GM18870 (cell line): ENCODE measurements around the gene EHBP1L1.
"Not testable (repeated sequence)": the region's sequence is repeated elsewhere in the genome, so short reads cannot be mapped to it uniquely, and the experiment has no call there.

ENCODE experiments used
- ATAC-seq: cut with Tn5 transposase; IDR thresholded peaks from one replicate; pipeline ENCODE4 v1.9.1; 2021; ENCODE audit warnings: moderate library complexity; ENCODE audit not compliant: unreplicated experiment

EHBP1L1 gene

DNA sequence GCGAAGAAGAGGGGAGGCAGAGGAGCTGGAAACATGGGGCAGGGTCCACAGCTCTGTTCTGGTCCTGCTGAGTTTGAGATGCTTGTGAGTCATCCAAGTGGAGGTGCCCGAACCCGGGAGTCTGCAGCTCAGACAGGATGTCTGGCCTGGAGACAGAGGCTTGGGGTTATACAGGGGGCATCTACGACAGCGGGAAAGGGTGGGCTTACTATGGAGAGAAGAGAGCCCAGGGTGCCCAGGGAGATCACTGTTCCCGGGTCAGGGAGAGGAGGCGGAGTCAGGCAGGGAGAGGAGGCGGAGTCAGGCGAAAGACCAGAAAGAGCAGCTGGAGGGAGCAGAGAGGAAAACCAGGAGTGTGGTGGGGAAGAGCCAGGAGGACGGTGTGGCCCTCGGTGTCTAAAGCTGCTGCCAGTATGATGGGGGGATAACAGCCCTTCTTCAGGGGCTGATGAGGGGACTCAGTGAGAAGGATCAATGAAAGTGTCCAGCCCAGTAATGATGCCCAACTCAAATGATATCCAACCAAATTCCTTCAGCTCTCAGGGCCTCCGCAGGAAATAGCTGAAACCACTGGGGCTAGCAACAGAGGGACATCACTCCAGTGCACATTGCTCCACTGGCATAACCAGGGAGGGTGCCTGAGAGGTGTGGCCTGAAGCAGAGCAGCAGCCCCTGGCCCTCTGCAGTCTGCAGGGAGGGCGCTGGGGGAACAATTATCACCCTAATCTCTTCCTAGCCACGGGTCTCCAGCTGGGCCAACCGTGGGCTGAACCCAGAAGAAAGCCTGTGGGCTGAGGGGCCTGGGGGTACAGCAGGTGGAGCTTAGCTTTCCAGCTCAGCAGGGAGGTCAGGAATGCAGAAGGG, 15.1 kb upstream of the EHBP1L1 start:
- ATAC-seq = no peak

DNA sequence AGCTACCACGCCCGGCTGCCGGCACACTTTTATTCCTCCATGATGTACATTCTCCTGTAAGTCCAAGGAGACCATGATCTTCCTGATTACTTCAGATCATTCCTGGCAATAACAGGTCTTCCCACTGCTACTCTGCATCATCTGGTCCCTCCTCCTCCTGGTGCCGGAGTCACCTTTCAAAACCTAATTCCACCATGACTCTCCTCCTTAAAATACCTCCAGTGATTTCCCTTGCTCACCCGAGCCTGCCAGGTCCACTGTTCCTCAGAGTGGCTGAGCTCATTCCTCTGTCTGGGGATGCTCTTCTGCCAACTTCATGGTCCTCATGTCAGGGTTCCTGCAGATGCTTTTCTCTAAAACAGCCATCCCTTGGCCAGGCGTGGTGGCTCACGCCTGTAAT, 13.8 kb upstream of the EHBP1L1 start:
- no peak for ATAC-seq

GRCh38 chr11:65562788-65563187, 13.1 kb upstream of the EHBP1L1 start:
- no peak for ATAC-seq

GRCh38 chr11:65563601-65564000, 12.3 kb upstream of the EHBP1L1 start:
- ATAC-seq = no peak

GRCh38 chr11:65564879-65565559, 10.8 kb upstream of the EHBP1L1 start:
- ATAC-seq = not testable (repeated sequence)

GRCh38 chr11:65565624-65566453, 10.0 kb upstream of the EHBP1L1 start:
- ATAC-seq = no peak

GRCh38 chr11:65569164-65569972, 6.5 kb upstream of the EHBP1L1 start:
- no peak for ATAC-seq

GRCh38 chr11:65569973-65570918, 5.6 kb upstream of the EHBP1L1 start, which contains the start of gene ZNRD2:
Gene ZNRD2, plus strand, starts transcription at chr11:65570477. Its CDS starts 15 bp downstream, at chr11:65570492.
- peak; percentile 58 for ATAC-seq

DNA sequence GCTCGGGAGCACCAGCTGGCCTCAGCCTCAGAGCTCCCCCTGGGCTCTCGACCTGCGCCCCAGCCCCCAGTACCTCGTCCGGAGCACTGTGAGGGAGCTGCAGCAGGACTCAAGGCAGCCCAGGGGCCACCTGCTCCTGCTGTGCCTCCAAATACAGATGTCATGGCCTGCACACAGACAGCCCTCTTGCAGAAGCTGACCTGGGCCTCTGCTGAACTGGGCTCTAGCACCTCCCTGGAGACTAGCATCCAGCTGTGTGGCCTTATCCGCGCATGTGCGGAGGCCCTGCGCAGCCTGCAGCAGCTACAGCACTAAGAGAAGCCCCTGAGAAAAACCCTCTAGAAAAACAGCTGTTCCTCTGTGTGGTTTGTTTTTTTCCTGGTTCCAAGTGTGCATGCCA, 4.4 kb upstream of the EHBP1L1 start:
- no peak for ATAC-seq

- ATAC-seq = no peak
Measured at GRCh38 chr11:65571940-65572339, 3.9 kb upstream of the EHBP1L1 start.

- no peak for ATAC-seq
Measured at GRCh38 chr11:65572356-65573051, 3.3 kb upstream of the EHBP1L1 start, which contains the start of gene FAM89B. Gene FAM89B, plus strand, starts transcription at chr11:65572538. Its CDS starts 132 bp downstream, at chr11:65572670.

DNA sequence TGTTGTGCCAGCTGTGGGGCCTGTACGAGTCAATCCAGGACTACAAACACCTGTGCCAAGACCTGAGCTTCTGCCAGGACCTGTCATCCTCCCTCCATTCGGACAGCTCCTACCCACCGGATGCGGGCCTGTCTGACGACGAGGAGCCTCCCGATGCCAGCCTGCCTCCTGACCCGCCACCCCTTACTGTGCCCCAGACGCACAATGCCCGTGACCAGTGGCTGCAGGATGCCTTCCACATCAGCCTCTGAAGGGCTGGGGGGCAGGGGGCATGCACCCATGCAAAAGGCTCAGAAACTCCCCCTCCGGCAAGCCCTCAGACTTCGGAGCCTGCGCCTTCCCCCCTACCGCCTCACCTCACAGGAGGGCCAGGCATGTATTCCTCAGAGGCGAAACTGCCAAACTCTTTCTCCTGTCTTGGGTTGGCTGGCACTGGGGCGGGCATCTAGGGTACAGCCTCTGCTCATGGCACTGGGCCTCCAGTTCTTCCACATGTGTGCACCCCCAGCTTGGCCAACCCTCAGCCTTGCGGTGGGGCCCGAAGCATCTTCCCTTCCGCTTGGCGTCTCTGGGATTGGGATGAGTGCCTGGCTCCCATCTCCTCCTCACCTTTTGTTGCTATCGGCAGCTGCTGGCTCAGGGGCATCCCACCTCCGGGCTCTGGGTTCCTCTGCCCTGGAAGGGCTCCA, 2.3 kb upstream of the EHBP1L1 start:
- no peak for ATAC-seq

GRCh38 chr11:65574109-65574810, 1.6 kb upstream of the EHBP1L1 start:
- peak; percentile 19 for ATAC-seq

- no peak for ATAC-seq
Measured at GRCh38 chr11:65574811-65575567, 864 bp upstream of the EHBP1L1 start.

DNA sequence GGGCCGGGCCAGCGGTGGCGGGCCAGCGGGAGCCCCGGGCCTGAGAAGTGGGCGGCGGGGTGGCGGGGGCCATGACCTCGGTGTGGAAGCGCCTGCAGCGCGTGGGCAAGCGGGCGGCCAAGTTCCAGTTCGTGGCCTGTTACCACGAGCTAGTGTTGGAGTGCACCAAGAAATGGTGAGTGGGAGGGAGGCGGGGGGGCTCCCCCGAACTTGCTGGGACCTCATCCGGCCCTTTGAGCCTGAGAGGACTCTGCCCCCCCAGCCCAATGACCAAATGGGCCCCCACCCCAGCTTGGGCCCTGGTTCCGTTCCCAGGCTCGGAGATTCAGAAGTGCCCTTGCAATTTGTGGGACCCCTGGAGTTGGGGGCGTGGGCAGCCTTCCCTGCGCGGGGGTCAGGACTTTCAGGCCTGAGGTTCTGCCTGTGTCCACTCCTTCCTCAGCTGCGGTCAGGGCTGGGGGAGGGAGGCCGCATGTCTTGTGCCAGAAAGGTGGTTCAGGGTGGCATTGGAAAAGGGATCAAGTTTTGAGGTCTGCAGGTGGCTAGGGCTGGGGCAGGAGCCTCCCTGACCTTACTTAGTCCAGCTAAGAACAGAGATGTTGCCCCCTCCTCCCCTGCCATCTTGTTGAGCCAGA, 496 bp downstream of the EHBP1L1 start:
- ATAC-seq = no peak
